GM21723 (cell line): ENCODE results near the gene TMEM50A.
A peak's percentile ranks its signal among the peaks of the same experiment; 100 is the strongest.
"Not testable (repeated sequence)": the region's sequence is repeated elsewhere in the genome, so short reads cannot be mapped to it uniquely, and the experiment has no call there.

Source experiments
- ATAC-seq: cut with Tn5 transposase; IDR thresholded peaks from one replicate; pipeline ENCODE4 v1.9.1; 2021; ENCODE audit warnings: mild to moderate bottlenecking, moderate library complexity; ENCODE audit not compliant: unreplicated experiment

Gene TMEM50A

DNA sequence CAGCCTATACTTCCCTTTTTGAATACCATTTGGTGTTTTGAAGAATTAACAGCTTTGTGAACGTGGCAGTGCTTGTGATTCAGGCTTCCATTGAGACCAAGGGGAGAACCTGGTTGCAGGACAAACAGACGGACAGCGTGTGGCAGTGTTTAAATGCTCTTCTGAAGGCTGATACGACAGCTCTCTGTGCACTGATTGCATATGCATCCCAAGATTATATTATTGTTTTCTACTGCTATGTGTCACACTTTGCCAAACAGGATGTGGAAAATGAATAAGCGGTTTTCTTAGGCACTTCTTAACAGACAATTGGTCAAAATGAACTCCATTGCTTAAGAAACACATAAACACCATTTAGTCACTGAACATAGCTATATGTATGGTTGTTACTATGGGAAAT lies 8.2 kb upstream of the TMEM50A start:
- not testable (repeated sequence) for ATAC-seq

DNA sequence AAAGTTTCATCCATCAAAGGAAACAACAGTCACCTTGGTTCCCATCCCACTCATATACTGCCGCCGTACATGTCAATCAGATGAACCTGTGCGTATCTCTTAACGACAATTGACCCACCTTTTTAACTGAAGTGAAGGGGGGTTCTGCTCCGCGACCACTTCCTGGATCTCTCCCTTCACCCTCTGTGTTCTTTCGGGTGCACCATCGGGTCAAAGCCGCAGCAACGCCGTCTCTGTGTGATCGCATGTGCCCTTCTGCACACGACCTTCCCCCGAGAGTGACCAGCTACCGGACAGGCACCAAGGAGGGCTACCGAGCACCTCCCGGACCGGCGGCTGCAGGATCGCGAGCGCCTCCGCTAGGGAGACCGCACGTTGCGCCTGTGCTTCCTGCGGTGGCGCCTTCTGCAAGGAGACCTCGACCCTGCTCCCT lies 1.2 kb upstream of the TMEM50A start:
- ATAC-seq, result peak; percentile 40

DNA sequence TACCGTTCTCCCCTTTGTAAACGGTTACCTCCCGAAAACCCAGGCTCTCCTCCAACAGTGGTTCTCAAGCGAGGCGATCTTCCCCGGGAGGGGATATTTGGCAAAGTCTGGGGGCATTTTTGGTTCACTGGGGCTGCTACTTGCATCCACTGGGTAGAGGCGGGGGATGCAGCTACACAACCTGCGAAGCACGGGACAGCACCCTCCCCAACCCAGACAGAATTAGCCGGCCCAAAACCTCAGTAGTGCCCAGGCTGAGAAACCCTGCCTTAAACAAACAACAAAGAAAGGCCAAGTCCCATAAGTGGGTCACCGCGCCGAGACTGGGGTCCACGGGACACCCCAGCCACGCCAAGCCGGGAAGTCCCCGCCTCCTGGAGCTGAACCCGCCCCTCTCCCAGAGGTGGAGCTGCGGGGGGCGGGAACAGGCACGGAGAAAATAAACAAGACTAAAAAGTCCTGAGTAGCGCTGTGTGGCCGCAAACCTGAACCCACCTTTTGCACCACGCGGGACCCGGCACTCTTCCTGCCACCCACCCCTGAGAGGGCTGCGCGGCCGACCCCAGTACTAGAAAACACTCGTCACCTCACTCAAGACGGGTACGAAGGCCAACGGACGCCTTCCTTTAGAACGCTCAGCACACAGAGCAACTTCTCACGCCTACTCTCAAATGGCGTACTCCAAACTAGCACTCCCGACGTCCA lies 499 bp upstream of the TMEM50A start:
- peak; percentile 49 for ATAC-seq

DNA sequence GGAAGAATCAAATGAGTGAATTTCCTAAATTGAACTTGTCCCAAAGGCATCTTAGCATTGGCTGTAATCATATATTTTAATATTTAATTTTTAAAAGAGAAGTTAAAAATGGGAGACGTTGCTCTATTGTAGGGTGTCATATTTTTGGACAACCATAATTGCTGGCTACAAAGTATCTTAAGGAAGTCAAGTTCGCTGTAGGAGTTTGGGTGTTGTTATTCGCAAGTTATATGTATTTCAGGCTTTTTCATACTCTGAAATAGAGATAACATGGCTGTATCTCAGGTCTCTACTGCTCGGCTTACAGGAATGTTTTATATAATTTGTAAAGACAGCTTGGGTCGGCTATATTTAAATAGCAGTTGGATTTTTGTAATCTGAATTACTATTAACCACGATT lies 852 bp downstream of the TMEM50A start:
- no peak for ATAC-seq

DNA sequence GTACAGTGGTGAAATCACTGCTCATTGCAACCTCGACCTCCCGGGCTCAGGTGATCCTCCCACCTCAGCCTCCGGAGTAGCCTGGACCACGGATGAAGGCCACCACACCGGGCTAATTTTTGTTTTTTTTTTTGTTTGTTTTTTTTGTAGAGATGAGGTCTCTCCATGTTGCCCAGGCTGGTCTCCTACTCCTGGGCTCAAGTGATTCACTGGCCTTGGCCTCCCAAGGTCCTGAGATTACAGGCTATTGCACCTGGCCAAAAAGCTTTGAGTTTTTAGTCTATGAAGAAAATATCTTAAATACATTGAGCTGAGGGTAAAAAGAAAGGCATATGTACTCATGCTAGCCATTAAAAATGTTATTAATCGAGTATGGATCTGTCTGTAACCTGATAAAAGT lies 3.6 kb downstream of the TMEM50A start:
- no peak for ATAC-seq

DNA sequence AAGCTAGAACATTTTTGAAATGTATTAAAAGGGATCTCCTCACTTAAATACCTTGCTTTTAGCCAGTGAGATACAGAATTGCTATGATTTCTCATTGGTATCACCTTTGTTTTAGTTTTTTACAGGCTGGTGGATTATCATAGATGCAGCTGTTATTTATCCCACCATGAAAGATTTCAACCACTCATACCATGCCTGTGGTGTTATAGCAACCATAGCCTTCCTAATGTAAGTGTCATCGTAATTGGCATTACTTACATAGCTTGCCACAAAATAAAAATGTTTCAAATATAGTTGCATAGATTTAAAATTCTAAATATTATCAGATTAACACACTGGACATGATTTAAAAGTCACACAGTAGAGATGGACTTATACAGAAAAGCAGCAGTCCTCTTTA lies 4.7 kb downstream of the TMEM50A start:
- no peak for ATAC-seq

DNA sequence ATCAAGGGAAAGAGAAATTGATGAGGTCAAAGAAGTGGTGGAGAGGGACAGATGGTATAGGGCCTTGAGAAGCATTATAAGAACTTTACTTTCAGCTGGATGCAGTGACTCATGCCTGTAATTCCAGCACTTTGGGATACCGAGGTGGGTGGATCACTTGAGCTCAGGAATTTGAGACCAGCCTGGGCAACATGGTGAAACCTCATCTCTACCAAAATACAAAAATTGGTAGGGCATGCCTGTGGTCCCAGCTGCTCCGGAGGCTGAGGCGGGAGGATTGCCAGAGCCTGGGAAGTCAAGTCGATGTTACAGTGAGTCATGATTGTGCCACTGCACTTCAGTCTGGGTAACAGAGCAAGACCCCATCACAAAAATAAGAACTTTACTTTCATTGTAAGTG lies 5.7 kb downstream of the TMEM50A start:
- ATAC-seq, result no peak

DNA sequence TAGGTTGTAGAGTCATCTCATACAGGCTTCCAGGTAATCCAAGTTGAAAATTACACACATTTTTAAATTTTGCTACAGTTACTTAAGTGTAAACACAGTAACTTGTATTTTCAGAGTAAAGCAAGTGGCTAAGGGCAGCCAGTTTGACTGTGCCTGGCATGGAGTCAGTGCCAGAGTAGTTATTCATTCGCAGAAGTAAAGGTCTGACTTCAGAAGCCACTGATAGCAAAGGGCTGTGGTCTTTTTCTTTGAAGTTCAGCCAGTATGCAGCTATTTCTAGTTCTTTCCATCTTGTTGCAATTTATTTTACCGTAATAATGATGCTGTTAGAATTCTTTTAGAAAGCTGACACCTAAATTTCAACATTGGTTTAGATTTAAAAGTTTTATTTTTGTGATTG lies 9.4 kb downstream of the TMEM50A start:
- no peak for ATAC-seq

DNA sequence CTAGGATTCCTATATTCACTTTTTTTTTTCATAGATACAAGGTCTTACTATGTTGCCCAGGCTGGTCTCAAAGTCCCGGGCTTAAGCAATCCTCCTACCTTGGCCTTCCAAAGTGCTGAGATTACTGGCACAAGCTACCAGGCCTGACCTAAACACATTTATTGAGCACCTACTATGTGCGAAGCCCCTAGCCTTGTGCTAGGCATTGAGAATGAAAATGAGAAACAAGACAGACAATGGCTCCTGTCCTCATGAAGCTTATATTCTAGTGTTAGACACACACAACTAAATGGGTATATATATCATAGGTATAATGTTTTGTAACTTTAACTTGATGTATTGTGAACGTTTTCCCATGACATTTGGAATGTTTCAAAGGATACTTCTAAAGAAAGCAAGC lies 11.5 kb downstream of the TMEM50A start:
- no peak for ATAC-seq

DNA sequence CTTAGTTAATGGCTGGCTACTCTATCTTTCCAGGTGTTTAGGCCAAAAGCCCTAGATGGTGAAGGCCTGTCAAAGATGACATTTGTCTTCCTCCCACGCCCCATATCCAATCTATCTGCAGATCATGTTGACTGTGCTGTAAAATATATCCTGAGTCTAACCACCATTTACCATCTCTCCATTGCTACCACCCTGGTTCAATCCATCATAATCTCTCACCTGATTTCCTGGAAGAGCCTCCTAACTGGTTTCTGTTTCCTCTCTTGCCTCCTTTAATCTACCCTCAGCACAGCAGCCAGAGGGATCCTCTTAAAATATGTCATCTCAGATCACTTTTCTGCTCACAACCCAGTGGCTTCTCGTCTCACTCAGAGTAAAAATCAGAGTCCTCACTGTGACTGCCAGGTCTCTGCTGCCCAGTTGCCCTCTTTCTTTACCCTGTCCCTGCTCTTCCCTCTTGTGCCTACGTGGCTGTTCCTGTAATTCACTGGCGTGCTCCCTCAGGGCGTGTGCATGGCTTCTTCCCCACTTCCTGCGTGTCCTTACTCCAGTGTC lies 17.8 kb downstream of the TMEM50A start:
- ATAC-seq, result no peak

DNA sequence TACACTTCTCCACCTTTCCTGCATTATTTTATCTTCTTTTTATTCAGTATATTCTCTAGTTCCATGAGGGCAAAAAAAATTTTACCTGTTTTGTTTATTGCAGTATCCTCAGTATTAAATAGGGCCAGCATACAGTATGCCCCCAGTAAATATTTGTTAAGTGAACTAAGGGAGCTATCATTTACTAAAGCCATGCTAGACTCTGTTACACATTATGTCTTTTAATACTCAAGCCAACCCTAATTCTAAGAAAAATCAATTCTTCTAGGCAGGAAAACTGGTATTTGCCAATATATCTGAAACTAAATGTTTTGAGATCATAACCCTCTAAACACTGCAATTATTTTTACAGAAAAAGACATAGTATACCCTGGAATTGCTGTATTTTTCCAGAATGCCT lies 18.3 kb downstream of the TMEM50A start:
- no peak for ATAC-seq

DNA sequence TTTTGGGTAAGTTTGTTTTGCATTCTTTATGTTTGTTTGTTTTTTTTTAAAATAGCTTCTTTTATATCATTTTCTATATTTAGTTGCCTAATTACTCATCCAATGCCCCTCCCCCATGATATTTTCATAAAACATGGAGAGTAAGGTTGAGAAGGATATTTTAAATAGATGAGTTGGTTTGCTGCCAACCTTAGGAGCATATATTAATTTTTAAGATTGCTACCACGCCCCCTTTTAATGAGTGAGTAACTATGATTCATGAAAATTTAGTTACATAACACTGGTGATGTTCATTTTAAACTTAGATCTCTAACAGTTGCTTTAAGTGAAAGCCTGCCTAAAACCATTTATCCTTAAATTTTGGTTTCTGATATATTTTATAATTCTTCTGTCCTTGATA lies 18.7 kb downstream of the TMEM50A start:
- ATAC-seq, result no peak

DNA sequence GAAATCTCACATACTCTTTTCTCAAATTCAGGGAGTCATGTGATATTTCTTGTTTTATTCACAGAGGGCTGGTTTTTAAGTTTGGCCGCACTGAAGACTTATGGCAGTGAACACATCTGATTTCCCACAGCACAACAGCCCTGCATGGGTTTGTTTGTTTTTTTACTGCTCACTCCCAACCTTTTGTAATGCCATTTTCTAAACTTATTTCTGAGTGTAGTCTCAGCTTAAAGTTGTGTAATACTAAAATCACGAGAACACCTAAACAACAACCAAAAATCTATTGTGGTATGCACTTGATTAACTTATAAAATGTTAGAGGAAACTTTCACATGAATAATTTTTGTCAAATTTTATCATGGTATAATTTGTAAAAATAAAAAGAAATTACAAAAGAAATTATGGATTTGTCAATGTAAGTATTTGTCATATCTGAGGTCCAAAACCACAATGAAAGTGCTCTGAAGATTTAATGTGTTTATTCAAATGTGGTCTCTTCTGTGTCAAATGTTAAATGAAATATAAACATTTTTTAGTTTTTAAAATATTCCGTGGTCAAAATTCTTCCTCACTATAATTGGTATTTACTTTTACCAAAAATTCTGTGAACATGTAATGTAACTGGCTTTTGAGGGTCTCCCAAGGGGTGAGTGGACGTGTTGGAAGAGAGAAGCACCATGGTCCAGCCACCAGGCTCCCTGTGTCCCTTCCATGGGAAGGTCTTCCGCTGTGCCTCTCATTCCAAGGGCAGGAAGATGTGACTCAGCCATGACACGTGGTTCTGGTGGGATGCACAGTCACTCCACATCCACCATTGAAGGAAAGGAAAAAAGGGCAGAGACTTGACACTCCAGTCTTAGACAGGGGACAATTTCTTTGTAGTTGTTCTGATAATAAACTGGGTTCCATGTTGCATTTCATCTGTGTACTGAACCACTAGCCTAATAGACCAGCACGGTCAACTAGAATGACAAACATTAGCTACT lies 22.8 kb downstream of the TMEM50A start:
- no peak for ATAC-seq

DNA sequence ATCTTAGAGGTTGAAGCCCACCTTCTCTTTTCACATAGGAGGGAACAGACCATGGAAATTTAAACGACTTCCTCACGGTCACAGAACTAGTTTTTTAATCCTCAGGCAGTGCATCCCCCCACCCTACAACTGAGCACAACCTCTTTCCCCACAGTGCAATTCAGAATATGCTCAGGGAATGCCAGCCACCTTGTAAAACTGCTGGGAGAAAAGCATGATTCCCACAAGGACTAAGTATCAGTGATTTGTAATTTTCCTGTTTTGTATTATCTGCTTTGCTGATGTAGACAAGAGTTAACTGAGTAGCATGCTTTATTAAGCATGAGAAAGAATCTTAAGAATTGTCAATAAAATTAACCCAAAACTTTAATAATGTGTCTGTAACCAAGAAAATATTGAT lies 23.8 kb downstream of the TMEM50A start:
- ATAC-seq, result no peak

DNA sequence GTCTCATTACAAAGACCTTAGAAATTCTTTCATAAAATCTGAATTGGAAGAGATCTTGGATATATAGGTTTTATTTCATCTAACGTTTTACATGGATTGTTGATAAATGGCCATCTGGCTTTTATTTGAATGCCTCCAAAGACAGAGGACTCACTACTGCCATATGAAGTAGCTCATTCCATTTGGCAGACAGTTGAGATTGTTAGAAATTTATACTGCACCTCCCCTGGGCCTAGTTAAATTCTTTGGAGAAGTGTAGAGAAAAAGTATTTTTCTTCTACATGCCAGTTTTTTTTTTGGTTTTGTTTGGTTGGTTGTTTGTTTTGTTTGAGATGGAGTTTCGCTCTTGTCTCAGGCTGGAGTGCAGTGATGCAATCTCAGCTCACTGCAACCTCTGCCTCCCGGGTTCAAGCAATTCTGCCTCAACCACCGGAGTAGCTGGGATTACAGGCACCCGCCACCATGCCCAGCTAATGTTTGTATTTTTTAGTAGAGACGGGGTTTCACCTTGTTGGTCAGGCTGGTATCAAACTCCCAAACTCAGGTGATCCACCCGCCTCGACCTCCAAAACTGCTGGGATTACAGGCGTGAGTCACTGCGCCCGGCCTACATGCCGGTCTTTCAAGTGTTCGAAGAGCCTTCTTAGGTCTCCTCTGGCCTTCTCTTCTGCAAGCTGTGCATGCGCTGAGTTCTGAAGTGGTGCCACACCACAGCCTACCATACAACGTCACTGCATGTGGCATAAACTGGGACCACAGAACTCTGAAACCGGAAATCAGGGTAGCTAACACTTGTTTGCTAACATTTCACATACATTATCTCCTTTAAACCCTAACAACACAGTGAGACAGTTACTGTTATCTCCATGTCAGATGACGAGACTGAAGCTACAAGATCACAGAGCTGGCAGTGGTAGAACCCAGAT lies 24.8 kb downstream of the TMEM50A start:
- not testable (repeated sequence) for ATAC-seq

DNA sequence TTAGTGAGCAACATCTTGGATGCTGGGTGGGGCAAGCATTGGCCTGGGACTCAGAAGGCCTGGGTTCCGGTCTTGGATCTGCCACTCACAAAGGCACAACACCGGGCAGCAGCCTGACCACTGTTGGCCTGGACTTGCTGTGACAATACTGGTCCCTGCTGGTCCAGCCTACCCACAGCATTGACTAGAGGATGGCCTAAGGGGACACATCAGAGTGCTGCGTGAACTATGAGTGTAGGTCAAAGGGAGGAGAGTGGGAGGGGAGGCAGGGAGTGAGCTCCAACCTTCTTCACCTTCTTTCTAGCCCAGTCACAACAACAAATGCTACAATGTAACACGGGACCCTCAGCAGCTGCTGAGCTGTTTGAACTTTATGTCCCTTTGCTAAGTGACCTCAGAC lies 31.1 kb downstream of the TMEM50A start:
- ATAC-seq, result no peak

DNA sequence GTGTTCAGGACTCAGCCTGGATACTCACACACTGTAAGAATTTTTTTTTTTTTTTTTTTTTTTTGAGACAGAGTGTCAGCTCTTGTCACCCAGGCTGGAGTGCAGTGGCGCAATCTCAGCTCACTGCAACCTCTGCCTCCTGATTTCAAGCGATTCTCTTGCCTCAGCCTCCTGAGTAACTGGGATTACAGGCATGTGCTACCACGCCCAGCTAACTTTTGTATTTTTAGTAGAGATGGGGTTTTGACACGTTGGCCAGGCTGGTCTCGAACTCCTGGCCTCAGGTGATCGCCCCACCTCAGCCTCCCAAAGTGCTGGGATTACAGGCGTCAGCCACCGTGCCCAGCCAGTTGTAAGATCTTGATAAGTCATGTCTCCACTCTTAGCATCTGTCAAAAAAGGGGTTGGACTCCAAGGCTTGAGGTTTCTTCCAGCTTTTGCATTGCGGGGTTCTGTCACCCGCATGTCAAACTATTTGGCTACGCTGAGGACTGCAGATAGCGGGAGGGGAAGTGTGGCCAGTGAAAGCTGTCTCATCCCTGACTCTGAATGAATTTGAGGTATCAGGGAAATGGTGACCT lies 31.6 kb downstream of the TMEM50A start:
- not testable (repeated sequence) for ATAC-seq

DNA sequence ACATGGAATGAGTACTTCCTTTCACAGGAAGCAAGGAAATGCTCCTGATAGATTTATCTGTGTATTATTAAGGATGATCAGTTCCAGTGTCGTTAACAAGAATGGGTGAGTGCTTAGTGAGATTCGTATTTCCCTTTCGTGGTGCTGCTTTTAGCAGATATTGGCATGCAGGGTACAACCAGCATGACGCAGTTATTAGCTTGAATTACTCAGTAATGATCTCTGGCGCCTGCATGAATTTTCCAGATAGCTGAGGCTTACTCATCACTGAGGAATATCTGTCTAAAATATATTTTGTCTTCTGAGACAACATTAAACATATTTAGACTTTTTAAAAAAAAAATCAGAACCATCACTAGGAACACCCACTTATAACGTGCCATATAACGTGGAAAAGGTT lies 33.6 kb downstream of the TMEM50A start:
- not testable (repeated sequence) for ATAC-seq

DNA sequence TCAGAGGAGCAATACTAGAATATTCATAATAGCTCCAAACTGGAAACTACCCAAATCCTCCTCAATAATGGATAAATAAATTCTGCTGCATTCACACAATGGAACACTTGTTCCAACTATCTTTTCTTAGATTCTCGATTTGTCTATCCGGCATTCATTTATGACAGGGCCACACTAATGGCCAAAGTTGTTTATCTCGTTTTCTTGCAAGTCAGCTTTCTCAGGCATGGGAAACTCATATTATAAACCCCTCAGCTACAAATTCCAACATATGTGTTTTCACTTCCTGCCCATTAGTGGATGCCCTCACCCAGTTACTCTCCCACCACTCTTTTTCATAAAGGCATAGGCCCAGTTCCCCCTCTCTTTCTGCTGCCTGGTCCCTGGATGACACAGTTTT lies 40.2 kb downstream of the TMEM50A start:
- ATAC-seq, result not testable (repeated sequence)

DNA sequence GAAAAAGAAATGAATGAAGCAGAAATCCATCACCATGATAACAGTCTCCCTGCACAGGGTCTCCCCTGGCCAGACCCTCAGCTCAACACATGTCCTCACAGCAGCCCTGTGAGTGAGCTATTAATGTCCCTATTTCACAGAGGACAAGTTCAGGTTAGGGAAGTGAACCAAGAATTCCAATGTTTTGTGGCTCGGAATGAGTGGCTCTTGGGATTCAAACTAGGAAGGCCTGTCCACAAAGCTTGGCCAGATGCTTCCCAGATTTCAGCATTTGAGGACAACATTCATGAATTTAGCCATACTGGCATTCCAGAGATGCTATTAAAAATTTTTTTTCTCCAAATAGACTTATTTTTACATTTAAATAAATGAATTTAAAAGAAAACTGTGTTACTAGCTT lies 44.4 kb downstream of the TMEM50A start:
- not testable (repeated sequence) for ATAC-seq
